HG03066 (cell line): Measurements from ENCODE around the gene CDT1.
"Not testable (repeated sequence)": the region's sequence is repeated elsewhere in the genome, so short reads cannot be mapped to it uniquely, and the experiment has no call there.

ENCODE experiments used
- ATAC-seq: cut with Tn5 transposase; IDR thresholded peaks from one replicate; pipeline ENCODE4 v1.9.1; 2021; ENCODE audit warnings: low read depth; ENCODE audit not compliant: unreplicated experiment

Gene CDT1

GRCh38 chr16:88768071-88768783 is 35.4 kb upstream of the CDT1 start:
- ATAC-seq = no peak

DNA sequence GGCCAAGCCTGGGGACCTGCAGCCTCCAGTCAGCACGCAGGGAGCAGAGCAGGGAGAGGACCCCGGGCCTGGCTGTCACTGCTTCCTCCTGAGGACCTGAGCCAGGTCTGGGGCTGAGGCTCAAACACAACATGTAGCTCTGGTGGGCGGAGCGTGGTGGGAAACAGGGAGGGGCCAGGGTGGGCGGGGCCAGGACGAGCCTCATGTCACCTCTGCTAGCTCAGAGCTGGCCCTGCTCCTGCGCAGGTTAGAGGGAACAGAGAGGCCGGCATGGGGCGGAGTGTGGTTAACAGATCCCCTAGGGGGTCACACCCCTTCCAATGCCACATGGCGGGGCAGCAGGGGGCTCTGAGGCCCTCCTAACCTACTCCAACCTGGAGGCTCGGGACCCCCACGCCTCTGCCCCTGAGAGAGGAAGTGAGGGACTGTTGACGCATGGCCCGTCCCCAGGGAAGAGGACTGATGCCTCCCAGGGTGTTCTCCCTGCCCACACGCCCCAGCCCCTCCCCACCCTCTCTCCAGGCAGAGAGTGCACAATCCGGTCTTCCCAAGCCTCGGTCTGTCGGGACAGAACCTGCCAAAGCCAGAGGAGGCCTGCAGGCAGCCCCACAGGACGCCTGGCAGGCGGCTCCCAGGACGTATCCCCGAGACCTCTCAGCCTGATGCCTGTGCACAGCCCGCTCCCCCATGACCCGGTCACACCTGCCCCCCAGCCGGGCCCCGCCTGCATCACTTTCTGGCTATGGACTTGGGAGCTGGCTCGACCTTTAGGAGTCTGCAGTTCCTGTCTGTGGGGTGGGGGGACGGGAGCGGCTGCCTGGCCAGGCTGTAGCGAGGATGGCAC is 33.8 kb upstream of the CDT1 start:
- no peak for ATAC-seq

- ATAC-seq = no peak
Measured at GRCh38 chr16:88770461-88771293, 32.9 kb upstream of the CDT1 start.

DNA sequence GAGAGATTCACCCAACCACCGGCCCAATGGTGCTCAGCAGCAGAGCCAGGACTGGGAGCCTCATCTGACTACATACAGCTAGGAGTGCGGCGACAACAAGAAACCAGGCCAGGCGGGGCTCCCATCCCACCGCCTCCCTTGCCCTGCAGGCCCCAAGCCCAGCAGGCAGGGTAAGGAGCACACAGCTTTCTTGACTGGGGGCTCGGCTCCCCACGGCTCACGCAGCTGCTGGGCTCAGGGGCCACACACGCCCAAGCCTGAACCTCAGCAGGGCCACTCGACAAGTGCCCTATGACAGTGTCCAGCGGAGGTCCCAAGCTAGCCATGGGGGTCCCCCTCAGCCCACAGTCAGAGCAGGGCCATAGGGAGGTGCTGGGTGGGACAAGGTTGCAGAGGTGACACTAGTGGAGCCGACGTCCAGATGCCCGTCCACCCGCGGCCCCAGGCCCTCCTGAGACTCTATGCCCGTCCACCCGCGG is 32.3 kb upstream of the CDT1 start:
- no peak for ATAC-seq

GRCh38 chr16:88771781-88772180 is 31.8 kb upstream of the CDT1 start:
- ATAC-seq = not testable (repeated sequence)

DNA sequence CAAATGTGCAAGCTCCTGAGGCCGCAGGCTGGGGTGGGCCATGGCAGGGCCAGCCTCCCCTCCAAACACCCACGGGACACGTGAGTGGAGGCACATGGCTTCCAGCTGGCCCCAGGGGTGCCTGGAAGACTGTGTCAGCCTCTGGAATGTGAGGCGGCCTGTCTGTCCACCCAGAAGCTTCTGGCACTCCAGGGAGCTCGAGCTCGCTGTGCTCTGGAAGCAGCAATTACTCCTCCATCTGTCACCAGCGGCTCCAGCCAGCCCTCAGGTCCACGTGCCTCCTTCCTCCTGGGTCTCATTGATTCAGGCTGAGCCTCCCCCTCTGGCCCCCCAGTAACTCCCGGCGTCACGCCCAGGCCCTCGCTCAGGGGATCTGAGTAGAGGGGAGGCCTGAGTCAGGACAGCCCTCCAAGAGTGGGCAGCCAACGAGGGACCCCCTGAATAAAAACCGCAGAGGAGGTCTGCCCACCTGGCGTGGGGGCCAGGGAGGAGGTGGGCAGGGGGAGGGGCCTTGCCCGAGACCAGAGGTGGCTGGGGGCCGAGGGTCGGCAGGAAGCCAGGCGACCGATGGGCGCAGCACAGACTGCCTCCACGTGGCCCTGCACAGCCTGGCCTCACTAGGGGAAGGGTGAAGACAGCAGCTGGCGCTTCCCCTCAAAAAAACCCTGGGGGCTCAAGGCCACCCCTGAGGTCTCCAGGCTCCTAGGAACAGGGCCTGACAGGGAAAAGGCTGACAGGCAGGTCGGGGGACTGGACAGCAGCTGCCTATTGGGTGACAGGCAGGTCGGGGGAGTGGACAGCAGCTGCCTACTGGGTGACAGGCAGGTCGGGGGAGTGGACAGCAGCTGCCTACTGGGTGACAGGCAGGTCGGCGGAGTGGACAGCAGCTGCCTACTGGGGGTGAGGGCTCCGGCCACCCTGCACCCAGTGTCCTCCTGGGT is 30.4 kb upstream of the CDT1 start:
- ATAC-seq = no peak

- ATAC-seq = no peak
Measured at GRCh38 chr16:88773812-88774291, 29.7 kb upstream of the CDT1 start.

- ATAC-seq = no peak
Measured at GRCh38 chr16:88774544-88775393, 28.8 kb upstream of the CDT1 start.

GRCh38 chr16:88775825-88776224 is 27.8 kb upstream of the CDT1 start:
- no peak for ATAC-seq

DNA sequence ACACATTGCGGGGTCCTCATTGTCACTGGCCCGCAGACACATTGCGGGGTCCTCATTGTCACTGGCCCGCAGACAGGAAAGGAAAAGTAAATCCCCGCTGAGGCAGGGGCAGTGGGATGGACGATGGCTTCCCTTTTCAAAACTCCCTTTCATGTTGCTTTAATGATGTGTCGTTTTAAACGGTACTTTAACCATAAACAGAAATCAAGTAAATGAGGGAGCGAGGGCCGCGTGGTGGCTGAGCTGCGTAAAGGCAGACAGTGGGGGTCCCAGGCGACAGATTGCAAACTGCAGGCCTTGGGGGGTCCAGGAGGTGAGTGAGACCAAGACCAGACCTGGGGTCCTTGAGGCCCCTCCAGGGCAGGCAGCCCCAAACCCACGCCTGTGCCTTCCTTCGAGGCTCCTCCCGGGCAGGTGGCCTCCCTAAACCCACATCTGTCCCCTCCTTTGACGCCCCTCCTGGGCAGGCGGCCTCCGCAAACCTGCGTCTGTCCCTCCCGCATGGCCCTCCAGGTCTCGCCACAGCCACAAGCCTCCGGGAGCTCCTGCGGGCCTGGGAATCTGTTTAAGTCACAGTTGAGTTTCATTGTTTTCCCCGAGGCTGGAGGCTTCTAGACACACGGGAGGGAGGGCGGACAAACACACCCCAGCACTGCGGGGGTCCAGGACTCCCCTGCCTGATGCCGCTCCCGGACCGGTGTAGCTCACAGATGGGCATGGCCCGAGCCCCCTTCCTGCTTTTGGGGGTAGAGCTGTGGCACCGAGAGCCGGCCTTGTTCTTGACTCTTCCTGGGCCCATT is 25.9 kb upstream of the CDT1 start:
- no peak for ATAC-seq

- ATAC-seq = no peak
Measured at GRCh38 chr16:88778271-88778525, 25.4 kb upstream of the CDT1 start.

DNA sequence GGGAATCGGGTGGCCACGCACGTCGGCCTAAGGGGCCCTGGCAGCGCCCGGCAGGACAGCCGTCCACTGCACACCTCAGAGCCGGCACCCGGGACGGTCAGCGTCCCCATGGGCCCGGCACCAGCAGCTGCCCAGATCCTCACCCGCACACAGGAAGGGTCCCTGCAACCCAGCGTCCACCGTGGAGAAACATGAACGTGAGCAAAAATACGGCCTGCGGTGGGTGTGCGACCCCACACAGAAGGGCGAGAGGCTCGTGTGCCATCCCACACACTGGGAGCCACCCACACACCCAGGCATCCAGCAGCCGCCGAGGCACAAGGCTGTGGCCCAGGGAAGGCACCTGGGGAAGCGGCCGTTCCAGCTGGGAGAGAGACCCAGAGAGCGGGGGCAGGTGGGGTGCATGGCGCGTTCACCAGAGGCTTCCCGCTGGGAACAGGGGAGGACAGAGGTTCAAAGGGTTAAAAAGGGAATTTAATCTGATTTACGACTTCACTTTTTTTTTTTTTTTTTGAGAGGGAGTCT is 25.0 kb upstream of the CDT1 start:
- ATAC-seq = no peak

GRCh38 chr16:88779406-88780141 is 24.0 kb upstream of the CDT1 start:
- no peak for ATAC-seq

- ATAC-seq = no peak
Measured at GRCh38 chr16:88780142-88781062, 23.2 kb upstream of the CDT1 start.

DNA sequence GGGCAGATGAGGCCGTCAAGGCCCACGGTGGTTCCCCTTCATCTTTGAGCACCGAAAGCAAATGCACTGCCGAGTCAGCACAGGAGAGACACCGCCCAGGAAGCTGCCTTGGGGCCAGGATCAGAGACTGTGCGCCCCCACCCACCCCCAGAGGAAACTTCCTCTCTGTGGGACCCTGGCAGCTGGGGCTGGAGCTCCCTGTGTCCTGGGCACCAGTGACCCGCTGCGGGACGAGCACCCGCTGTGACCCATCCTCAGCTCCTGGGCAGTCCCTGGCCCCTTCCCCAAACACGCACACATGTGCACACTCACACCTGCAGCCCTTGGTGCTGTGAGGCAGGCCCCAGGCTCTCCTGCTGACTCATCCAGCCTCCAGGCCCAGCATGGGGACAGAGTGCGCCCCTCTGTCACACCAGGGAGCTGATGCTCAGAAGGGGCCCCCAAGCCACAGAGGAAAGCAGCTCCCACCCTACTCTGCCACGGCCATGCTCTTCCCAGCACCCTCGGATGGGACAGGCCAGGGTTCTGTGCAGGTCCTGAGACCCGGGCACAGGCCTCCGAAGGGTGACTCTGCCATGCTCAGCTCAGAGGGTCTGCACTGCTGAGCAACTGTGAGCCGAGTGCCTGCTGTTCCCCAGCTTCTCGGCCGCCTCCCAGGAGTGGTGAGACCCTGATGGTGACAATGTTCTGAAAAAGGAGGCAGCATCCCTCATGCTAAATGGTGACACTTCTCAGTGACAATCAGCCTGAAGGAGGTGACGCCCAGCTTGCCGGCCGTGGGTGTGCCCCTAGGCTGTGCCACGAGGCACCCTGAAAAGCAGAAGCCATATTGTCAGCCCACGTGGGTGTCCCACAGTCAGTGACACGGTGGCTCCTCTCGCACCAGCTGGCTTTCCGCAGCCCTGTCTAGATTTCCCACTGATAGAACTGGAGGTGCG is 22.2 kb upstream of the CDT1 start:
- ATAC-seq = peak; percentile 45
